SK-N-SH (cell line): ENCODE results near the gene GPS2. TPM values are rescaled to one million over a fixed set of nuclear protein-coding genes. Genes with fewer than 3 reads are reported as not detected.

Experiments used
- CTCF ChIA-PET: fragments of 300-600, 350-600 bp; formaldehyde crosslinking; extraction: SDS; loops from one replicate; lab custom pipeline; 2021; lab: Yijun Ruan, JAX
- POLR2A ChIA-PET: fragments of 350-600 bp; sonication (Branson Sonifier 250); formaldehyde crosslinking; extraction: SDS; loops from one replicate; lab custom pipeline; 2020; ENCODE audit warnings: antibody characterized with exemption, inconsistent platforms; lab: Yijun Ruan, JAX
- DNase-seq: peaks from one replicate; pipeline ENCODE4 v3.0.0; 2012
- H2AFZ ChIP-seq: fragments of 200-600 bp; sonication (generic); 2 replicates; pipeline ENCODE4 v1.8.1; 2016; ENCODE audit warnings: antibody characterized with exemption, mild to moderate bottlenecking, low read depth
- H3F3A ChIP-seq: fragments of 200-600 bp; sonication (generic); replicated peaks from 2 replicates; pipeline ENCODE3; 2016; ENCODE audit warnings: antibody characterized with exemption, mild to moderate bottlenecking; ENCODE audit not compliant: insufficient read depth
- H3K27ac ChIP-seq, 2 experiments: fragments of 200-500 bp in 1 of 2; fragments of 200-600 bp in 1 of 2; sonication (Bioruptor generic) in 1 of 2; sonication (generic), shearing (Covaris generic) in 1 of 2; 2 replicates each; pipeline versions ENCODE4 v1.5.1 to v1.6.1; 2014 to 2016; ENCODE audit warnings: low read depth in 2 of 2, inconsistent platforms in 1 of 2, low read length in 1 of 2, mild to moderate bottlenecking in 1 of 2, mixed read lengths in 1 of 2
- H3K27me3 ChIP-seq: fragments of 200-600 bp; sonication (generic), shearing (Covaris generic); 2 replicates; pipeline ENCODE4 v1.6.1; 2016; ENCODE audit warnings: mixed run types; ENCODE audit not compliant: insufficient read depth
- H3K36me3 ChIP-seq, 2 experiments: fragments of 200-500 bp in 1 of 2; fragments of 200-600 bp in 1 of 2; sonication (Bioruptor generic) in 1 of 2; sonication (generic) in 1 of 2; replicated peaks in 1 of 2; 2 replicates each; pipeline versions ENCODE3 to v1.5.1; 2014 to 2016; ENCODE audit warnings: low read length in 1 of 2, mild to moderate bottlenecking in 1 of 2; ENCODE audit not compliant: insufficient read depth in 2 of 2, control insufficient read depth in 1 of 2
- H3K4me1 ChIP-seq, 2 experiments: fragments of 200-500 bp in 1 of 2; fragments of 200-600 bp in 1 of 2; sonication (Bioruptor generic) in 1 of 2; sonication (generic), shearing (Covaris generic) in 1 of 2; 2 replicates each; pipeline versions ENCODE4 v1.5.1 to v1.6.1; 2014 to 2016; ENCODE audit warnings: low read depth in 1 of 2, low read length in 1 of 2, mixed run types in 1 of 2; ENCODE audit not compliant: insufficient read depth in 2 of 2, control insufficient read depth in 1 of 2
- H3K4me2 ChIP-seq: fragments of 200-600 bp; sonication (generic), shearing (Covaris generic); 2 replicates; pipeline ENCODE4 v1.6.1; 2017; ENCODE audit warnings: mixed run types
- H3K4me3 ChIP-seq, 2 experiments: fragments of 200-500 bp in 1 of 2; fragments of 200-600 bp in 1 of 2; sonication (Bioruptor generic) in 1 of 2; sonication (generic), shearing (Covaris generic) in 1 of 2; 2 replicates each; pipeline versions ENCODE4 v1.5.1 to v1.8.1; 2014 to 2016; ENCODE audit warnings: low read depth in 2 of 2, inconsistent platforms in 1 of 2, low read length in 1 of 2, mild to moderate bottlenecking in 1 of 2, mixed read lengths in 1 of 2, moderate library complexity in 1 of 2
- H3K79me2 ChIP-seq: fragments of 200-600 bp; sonication (generic); 2 replicates; pipeline ENCODE4 v1.8.1; 2017; ENCODE audit warnings: mild to moderate bottlenecking; ENCODE audit not compliant: insufficient read depth
- H3K9ac ChIP-seq: fragments of 200-600 bp; sonication (generic); 2 replicates; pipeline ENCODE4 v1.6.1; 2017; ENCODE audit warnings: mixed run types
- H3K9me2 ChIP-seq: fragments of 200-600 bp; sonication (generic); 2 replicates; pipeline ENCODE4 v1.6.1; 2017; ENCODE audit warnings: mixed run types
- H3K9me3 ChIP-seq: fragments of 200-600 bp; sonication (generic); 2 replicates; pipeline ENCODE4 v1.6.1; 2017; ENCODE audit warnings: mixed run types, mild to moderate bottlenecking, moderate library complexity
- H4K20me1 ChIP-seq: fragments of 200-600 bp; sonication (generic); 2 replicates; pipeline ENCODE4 v1.6.1; 2017; ENCODE audit warnings: mild to moderate bottlenecking, mixed run types; ENCODE audit not compliant: insufficient read depth
- FOSL2 ChIP-seq: IDR thresholded peaks from 2 replicates; pipeline ENCODE4 v1.4.0; 2012; ENCODE audit warnings: low read depth, mild to moderate bottlenecking, moderate library complexity, borderline replicate concordance
- JUND ChIP-seq: IDR thresholded peaks from 2 replicates; pipeline ENCODE4 v1.4.0; 2012
- MAX ChIP-seq: IDR thresholded peaks from 2 replicates; pipeline ENCODE4 v1.4.0; 2012; ENCODE audit warnings: low read depth
- NFIC ChIP-seq: IDR thresholded peaks from 2 replicates; pipeline ENCODE4 v1.4.0; 2012; ENCODE audit warnings: borderline replicate concordance
- NRF1 ChIP-seq: IDR thresholded peaks from 2 replicates; pipeline ENCODE4 v1.6.1; 2012; ENCODE audit warnings: low read depth, mild to moderate bottlenecking, low read length
- PBX3 ChIP-seq: IDR thresholded peaks from 2 replicates; pipeline ENCODE4; 2012
- POLR2AphosphoS5 ChIP-seq: IDR thresholded peaks from 2 replicates; pipeline ENCODE4 v1.6.1; 2012; ENCODE audit warnings: low read depth, low read length
- RAD21 ChIP-seq: IDR thresholded peaks from 2 replicates; pipeline ENCODE4 v1.6.1; 2012; ENCODE audit warnings: mild to moderate bottlenecking, low read length
- RCOR1 ChIP-seq: fragments of 150-350 bp; IDR thresholded peaks from 2 replicates; pipeline ENCODE4 v1.6.1; 2017; ENCODE audit warnings: antibody characterized with exemption, low read length
- SMC3 ChIP-seq: IDR thresholded peaks from 2 replicates; pipeline ENCODE4 v1.6.1; 2012; ENCODE audit warnings: low read depth, low read length, improper control_type of control experiment
- whole genome bisulfite sequencing: methylation state at CpG from one replicate; pipeline ENCODE4 v1.1.6; 2017; ENCODE audit warnings: low lambda C conversion rate; 5-methylcytosine and 5-hydroxymethylcytosine counted together
- polyA plus RNA-seq, 3 experiments: library from polyadenylated mRNA; depleted of rRNA; stranded (reverse); fragments of >200 nt; gene quantifications; 2 replicates each; pipeline ENCODE4 v1.2.3, GENCODE V29; 2012

The GPS2 gene
- polyA plus RNA-seq, 1 of the 3 experiments (the other 2 are of a cell fraction) = 102 TPM

DNA sequence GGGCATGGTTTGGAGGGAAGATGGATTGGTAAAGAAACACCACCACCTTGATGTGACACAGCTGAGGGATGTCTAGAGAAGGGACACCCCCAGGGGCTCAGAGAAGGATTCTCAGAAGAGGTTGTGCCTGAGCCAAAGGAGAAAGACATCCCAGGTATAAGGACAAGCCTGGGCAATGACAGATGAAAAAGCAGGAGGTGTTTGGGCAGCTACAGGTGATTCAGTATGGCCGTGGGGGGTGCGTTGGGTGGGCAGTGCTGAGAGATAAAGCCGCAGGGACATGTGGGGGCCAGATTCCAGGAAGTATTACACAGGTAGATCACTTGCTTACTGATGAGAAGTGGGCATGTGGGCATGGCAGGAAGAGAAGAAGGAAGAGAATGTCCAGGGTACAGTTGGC is 46.7 kb upstream of the GPS2 start:
- Histone ChIP-seq H3K4me3 (no peak overlapping the region), H4K20me1 (no peaks in the 10 kb centered on the region), H3K27me3 (no peaks in the 10 kb centered on the region), H3K79me2 (no peaks in the 10 kb centered on the region), H3K9ac (no peak overlapping the region), H3K27ac (no peak overlapping the region), H3K36me3 (no peaks in the 10 kb centered on the region), H3K9me3 (no peaks in the 10 kb centered on the region), H3K4me1 (no peaks in the 10 kb centered on the region), H3K9me2 (no peaks in the 10 kb centered on the region), H3K4me2 (no peak overlapping the region), H2AFZ (no peak overlapping the region), H3F3A (no peaks in the 10 kb centered on the region)
- ChIA-PET POLR2A (no interaction called here), CTCF (interaction anchor here (0.6 to 2.6 kb wide), 5 partner anchors 9 to 199 kb away, joined by 3 to 13 read pairs (median 9); partner anchors contain the start of genes KCTD11 and TMEM256)
- TF ChIP-seq MAX (no peak), SMC3 (no peak), RCOR1 (no peak), POLR2AphosphoS5 (no peak), NFIC (no peak), PBX3 (no peak), JUND (no peak), NRF1 (no peak)
- DNase-seq = no peak
- WGBS = 35% methylated on average over 3 of the region's 3 CpGs

DNA sequence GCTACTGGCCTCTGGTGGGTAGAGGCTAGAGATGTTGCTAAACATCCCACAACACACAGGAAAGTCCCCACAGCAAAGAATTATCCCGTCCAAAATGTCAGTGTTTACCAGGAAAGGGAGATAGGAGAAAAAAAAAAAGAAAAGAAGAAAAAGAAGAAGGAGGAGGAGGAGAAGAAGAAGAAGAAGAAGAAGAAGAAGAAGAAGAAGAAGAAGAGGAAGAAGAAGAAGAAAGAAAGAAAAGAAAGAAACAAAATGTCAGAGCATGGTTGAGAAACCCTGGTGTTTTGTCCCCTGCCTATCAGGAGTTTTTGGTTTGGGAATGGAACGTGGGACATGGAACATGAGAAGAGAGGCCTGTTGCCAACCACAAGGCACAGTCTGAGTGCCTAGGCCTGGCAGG is 42.2 kb upstream of the GPS2 start:
- WGBS = 76% methylated on average over 2 of the region's 2 CpGs
- Histone ChIP-seq H3K27me3 (no peaks in the 10 kb centered on the region), H3K9ac (no peak overlapping the region), H2AFZ (no peak overlapping the region), H3K27ac (no peak overlapping the region), H3K4me2 (no peak overlapping the region), H3K79me2 (peaks cover 23% of the 10 kb centered on the region), H3K9me2 (no peaks in the 10 kb centered on the region), H3F3A (no peaks in the 10 kb centered on the region), H4K20me1 (no peaks in the 10 kb centered on the region)
- no peak for TF ChIP-seq FOSL2
- TF ChIP-seq, all 33 proteins: peak for 0
- no peaks in the 10 kb centered on the region for H3K36me3 ChIP-seq
- H3K9me3 ChIP-seq = no peaks in the 10 kb centered on the region
- DNase-seq = no peak
- CTCF ChIA-PET = interaction anchor here (0.6 to 3.8 kb wide), 8 partner anchors 8 to 189 kb away, joined by 3 to 33 read pairs (median 11); partner anchors contain the start of genes NLGN2 and TMEM102
- peaks cover 13 to 36% of the 10 kb centered on the region in 2 experiments; a peak in 2 of 4 replicates for H3K4me1 ChIP-seq
- POLR2A ChIA-PET = no interaction called here
- no peak overlapping the region for H3K4me3 ChIP-seq

GRCh38 chr17:7356756-7357155 is 41.6 kb upstream of the GPS2 start:
- H3K4me3 ChIP-seq = no peak overlapping the region
- no peaks in the 10 kb centered on the region for H3K27me3 ChIP-seq
- CTCF ChIA-PET = interaction anchor here (0.6 to 5.2 kb wide), 43 partner anchors 8 to 331 kb away, joined by 3 to 52 read pairs (median 5); partner anchors contain the start of genes FGF11, NLGN2, PLSCR3 and SENP3
- no peak overlapping the region for H3K9ac ChIP-seq
- DNase-seq = no peak
- H3F3A ChIP-seq = no peaks in the 10 kb centered on the region
- peaks cover 13 to 37% of the 10 kb centered on the region in 2 experiments; a peak in 2 of 4 replicates for H3K4me1 ChIP-seq
- H3K79me2 ChIP-seq = peaks cover 27% of the 10 kb centered on the region
- H4K20me1 ChIP-seq = no peaks in the 10 kb centered on the region
- TF ChIP-seq RAD21 (no peak), PBX3 (no peak)
- POLR2A ChIA-PET = interaction anchor here (0.9 kb wide), 1 partner anchor 80 kb away, joined by 3 read pairs; no protein-coding TSS in a partner anchor
- H3K9me2 ChIP-seq = no peaks in the 10 kb centered on the region
- no peaks in the 10 kb centered on the region for H3K9me3 ChIP-seq
- H2AFZ ChIP-seq = no peak overlapping the region
- no peak overlapping the region for H3K4me2 ChIP-seq
- 85% methylated on average over 8 of the region's 8 CpGs for WGBS
- no peaks in the 10 kb centered on the region for H3K36me3 ChIP-seq
- H3K27ac ChIP-seq = no peak overlapping the region
